Left colon (tissue), 2 donors: ENCODE results near the gene CEACAM3. TPM values are rescaled to one million over a fixed set of nuclear protein-coding genes. Genes with fewer than 3 reads are reported as not detected.
"Not testable (repeated sequence)": the region's sequence is repeated elsewhere in the genome, so short reads cannot be mapped to it uniquely, and the experiment has no call there.

Source experiments
- ATAC-seq: fragments of 200-7000 bp; cut with Tn5 transposase; one replicate; pipeline ENCODE4 v1.9.1; 2020; ENCODE audit warnings: mild to moderate bottlenecking, moderate library complexity
- DNase-seq, 2 donors: peaks; one replicate each; pipeline ENCODE4 v3.0.0-alpha.2; 2020
- intact Hi-C, 2 donors: fragments of 100-400 bp; cut with DNase I in 1 of 2; cut with micrococcal nuclease in 1 of 2; formaldehyde crosslinking; loops; one replicate each; pipeline versions ENCODE4 v1.11.2 to v1.14.0; 2022; cut with DNase I, micrococcal nuclease
- long read RNA-seq: library from polyadenylated mRNA; unstranded; transcript quantifications from one replicate; pipeline ENCODE4 v2.0.0, GENCODE V29; 2021
- total RNA-seq, 2 donors: library from RNA; stranded (reverse); fragmentation: NEBNext Ultra II Directional; extraction: Animal tissue kit (Norgen Biotek cat#: 25700); gene quantifications; one replicate each; pipeline ENCODE4 v1.2.1, GENCODE V29; 2021
- donor health status: DM: no; HTN: no; CAD: no.
- donor health status: DM: yes; HTN: yes; CAD: no.

The CEACAM3 gene
- total RNA-seq: 1 to 10 TPM; 1.2 to 4.8 TPM
- long read RNA-seq, partial matches to known transcripts: 0 of 3 reads
- long read RNA-seq, other reads (novel, unspliced or antisense): 2 of 3 reads

DNA sequence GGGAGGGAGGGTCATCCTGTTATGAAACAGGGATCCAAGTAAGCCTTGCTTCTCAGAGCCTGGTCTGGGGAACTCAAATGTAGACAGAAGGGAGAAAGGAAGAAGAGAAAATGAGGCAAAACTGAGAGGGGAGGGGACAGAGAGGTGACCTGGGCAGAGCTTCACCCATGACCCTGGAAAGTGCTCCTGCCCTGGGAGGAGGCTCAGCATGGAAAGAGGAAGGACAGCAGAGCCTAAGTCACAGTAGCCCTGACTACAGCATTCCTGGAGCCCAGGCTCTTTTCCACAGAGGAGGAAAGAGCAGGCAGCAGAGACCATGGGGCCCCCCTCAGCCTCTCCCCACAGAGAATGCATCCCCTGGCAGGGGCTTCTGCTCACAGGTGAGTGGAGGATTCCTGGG lies at the start of gene CEACAM3:
Gene CEACAM3, plus strand, starts transcription at position 226 of the 400 bp plus-strand sequence. Its CDS starts 91 bp downstream, at position 317.
- DNase-seq (no peak), ATAC-seq (peak; percentile 28)
- intact Hi-C loops: no loop called here

DNA sequence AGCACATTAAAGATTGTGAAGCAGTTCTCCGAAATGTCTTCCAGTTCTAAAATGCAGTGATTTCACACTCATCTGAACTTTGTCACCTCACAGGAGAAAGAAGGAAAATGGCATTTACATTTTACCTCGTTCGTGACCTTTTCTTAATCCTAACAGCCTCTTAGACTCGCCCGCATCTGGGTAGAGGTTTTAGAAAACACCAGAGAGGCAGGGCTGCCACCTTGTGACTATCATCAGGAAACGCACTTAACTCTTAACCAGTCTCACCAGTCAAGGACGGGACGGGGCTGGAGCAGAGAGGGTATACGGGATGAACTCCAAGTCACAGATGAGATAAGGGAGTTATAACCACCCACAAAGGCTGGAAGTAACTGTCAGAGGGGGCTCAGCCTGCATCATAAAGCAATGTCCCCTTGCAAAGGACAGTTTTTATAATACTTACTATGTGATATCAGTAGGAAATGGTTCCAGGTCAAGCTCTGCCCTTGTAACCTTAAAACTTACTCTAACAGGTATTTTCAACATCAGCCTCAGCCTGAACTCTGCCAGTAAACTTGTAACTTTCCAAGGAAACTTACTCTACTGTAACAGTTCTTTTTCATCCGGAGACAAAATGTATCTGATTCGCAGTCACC lies 49.7 kb upstream of the CEACAM3 start:
- intact Hi-C loops: no loop called here
- ATAC-seq (peak; percentile 65), DNase-seq (peak; percentile 72 to 77)

DNA sequence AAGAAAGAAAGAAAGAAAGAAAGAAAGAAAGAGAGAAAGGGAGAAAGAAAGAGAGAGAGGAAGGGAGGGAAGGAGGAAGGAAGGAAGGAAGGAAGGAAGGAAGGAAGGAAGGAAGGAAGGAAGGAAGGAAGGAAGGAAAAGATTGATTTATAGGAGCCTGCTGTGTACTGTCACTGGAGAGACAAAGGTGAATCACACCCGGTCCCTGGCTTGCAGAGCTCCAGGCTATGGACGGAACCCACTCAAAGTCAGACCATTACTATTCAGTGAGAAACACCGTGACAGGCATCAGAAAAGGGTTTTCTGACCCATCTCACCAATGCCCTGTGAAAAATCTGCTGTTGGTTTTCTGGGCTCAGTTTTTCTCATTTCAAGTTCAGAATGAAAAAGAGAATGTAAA lies 48.4 kb upstream of the CEACAM3 start:
- no peak for DNase-seq
- no peak for ATAC-seq
- intact Hi-C loops: no loop called here

DNA sequence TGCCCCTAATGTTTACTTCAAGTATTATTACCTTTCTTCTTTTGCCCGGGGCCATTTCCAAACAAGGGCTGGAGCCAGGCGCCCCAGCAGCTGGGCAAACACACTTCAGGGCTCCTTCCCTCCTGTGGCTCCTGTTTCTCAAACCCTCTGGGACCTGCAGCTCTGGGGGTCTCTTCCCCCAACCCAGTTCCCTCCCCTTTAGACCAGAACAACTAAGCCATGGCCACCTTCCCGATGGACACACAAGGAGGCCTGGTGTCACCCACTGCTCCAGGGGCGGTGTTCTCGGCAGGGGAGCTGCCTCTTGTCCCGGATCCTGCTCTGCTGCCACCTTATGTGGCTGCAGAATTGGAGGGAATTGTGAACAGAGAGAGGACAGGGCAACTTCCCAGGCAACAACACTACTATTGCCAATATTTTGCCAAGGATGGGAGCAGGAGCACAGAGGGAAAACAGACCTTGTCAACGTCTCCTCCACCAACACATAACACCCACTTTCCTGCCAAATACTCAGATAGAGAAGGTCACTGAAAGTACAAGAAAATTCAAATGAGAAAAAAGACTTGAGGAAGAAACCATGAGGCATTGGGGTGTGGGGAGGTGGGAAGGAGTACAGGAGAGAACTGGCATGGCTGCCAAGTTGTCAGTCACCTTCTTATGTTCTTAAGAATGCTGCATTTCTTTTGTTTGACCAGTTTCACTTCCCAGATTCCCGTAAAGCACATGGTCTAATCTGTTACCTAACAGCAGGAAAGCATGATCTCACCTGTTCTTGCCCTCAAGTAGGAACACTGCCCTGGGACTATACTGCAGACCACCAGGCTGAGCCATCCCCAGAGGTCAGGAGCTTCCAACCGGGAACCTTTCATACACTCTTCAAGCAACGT lies 45.9 kb upstream of the CEACAM3 start:
- intact Hi-C loops, DNase-seq, ATAC-seq: not testable (repeated sequence)

DNA sequence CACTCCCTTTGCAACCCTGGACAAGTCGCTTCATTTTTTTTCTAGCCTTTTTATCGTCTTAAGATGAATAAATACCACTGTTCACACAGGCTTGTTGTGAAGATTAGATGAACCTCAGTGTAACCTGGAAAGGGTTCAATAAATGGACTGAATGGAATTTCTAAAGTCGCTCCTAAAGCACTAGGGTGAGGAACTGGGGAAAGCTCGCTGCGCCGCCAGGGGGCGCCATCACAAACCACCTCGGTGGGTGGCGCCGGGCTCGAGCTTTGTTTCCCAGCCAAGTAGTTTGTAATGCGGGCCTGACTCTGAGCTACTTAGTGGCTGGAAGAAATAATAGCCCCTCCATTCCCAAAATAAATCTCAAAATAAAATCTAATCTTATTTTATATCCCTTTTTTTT lies 43.2 kb upstream of the CEACAM3 start:
- peak; percentile 59 for ATAC-seq
- intact Hi-C loops: no loop called here
- peak in 1 of 2 donors; percentile 86 for DNase-seq

DNA sequence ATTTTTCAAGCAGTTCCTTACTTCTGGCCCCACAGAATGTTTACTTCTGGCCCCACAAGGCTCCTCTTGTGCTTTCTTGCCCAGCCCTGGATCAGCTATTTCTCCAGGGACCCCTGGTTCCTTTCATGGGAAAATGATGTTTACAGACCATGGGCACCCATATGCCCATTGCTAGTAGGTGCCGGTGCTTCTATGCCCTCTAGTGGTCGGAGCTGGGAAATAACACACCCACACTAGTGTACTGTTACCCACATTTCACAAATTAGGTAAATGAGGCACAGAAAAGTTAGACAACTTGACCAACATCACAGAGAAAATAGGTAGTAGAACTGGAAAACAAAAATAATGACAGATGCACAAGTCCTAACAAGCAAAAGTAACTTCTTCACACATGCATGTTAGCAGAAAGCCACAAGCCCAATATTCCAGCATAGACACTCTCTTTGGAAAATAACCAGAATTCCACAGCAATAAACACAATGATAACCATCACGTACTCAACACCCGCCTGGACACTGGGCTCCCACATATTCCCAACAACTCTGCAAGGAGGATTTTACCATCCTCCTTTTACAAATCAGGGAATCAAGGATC lies 42.4 kb upstream of the CEACAM3 start:
- DNase-seq (peak; percentile 67 to 78), ATAC-seq (peak; percentile 58)
- intact Hi-C loops: no loop called here

DNA sequence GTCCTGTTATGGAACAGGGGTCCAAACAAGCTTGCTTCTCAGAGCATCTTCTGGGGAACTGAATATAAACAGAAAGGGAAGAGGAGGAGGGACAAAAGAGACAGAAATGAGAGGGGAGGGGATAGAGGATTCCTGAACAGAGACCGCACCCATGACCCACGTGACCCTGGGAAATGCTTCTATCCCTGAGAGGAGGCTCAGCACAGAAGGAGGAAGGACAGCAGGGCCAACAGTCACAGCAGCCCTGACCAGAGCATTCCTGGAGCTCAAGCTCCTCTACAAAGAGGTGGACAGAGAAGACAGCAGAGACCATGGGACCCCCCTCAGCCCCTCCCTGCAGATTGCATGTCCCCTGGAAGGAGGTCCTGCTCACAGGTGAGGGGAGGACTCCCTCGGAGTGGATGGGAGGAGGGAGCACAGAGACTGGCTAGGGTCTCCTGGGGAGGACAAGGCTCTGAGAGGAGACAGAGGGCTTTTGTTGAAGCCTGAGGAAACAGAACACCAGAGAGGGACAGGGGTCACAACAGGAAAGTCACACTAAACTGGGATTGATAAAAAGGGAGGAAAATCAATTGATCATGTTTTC lies 41.0 kb upstream of the CEACAM3 start, which contains the start of gene CEACAM6:
Gene CEACAM6, plus strand, starts transcription at position 203 of the 586 bp plus-strand sequence. Its CDS starts 109 bp downstream, at position 312.
- ATAC-seq (peak; percentile 73), DNase-seq (peak; percentile 74 to 77)
- intact Hi-C loops: no loop called here

DNA sequence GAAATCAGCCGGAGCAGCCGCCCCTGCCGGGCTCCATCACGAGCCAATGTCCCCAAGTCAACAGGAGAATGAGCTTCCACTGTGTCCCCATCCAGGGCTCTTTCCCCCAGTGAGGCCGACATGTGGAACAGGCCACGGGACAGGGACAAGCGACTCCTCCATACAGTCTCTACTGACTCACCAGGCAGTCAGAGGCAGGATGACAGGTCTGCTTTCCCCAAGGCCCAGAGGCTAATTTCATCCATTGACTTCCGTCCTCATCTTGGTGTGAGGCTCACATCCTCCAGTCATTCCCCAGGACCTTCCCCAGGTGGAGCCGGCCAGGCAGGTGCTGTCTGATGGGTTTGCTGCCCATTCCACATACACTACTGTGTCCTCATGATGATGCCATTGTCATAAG lies 37.5 kb upstream of the CEACAM3 start:
- ATAC-seq: no peak

DNA sequence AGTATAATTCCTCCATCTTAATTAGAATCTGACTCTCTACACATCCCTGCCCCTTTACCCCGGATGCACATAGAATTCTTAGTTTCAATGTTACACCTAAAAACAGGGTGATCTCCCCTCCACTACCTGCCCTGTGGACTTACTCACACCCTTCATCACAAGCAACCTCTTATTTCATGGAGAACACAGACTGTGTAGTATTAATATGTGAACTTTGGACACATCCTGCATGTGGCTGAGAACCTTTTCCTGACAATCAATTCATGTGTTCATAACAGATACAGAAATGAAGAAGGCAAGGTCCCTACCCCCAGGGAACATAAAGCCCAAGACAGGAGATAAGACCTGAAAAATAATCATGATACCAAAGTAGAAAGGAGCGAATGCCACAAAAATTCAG lies 29.3 kb upstream of the CEACAM3 start:
- DNase-seq: no peak
- intact Hi-C loops: no loop called here
- ATAC-seq: peak; percentile 69

More for the DNA sequence above, 37.5 kb upstream of the CEACAM3 start:
- intact Hi-C loops: no loop called here
- no peak for DNase-seq

DNA sequence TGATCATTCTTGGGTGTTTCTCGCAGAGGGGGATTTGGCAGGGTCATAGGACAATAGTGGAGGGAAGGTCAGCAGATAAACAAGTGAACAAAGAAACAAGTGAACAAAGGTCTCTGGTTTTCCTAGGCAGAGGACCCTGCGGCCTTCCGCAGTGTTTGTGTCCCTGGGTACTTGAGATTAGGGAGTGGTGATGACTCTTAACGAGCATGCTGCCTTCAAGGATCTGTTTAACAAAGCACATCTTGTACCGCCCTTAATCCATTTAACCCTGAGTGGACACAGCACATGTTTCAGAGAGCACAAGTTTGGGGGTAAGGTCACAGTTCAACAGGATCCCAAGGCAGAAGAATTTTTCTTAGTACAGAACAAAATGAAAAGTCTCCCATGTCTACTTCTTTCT lies 28.3 kb upstream of the CEACAM3 start:
- intact Hi-C loops, ATAC-seq, DNase-seq: not testable (repeated sequence)

DNA sequence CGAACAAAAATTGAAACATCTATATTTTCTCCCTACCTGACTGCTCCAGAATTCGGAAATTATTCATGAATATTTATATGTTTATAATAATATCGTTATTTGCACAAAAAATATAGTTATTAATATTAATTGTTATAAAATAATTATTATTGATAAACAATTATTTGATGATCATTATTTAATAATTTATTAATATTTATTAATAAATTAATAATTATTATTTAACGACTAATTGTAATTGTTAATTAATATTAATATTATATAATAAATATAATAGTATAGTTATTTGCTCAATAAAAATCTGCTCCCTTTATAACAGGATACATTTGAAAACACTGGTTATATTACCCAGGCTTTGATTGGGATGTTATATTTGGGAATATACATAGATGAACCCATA lies 26.8 kb upstream of the CEACAM3 start:
- no peak for DNase-seq
- intact Hi-C loops: no loop called here
- no peak for ATAC-seq

DNA sequence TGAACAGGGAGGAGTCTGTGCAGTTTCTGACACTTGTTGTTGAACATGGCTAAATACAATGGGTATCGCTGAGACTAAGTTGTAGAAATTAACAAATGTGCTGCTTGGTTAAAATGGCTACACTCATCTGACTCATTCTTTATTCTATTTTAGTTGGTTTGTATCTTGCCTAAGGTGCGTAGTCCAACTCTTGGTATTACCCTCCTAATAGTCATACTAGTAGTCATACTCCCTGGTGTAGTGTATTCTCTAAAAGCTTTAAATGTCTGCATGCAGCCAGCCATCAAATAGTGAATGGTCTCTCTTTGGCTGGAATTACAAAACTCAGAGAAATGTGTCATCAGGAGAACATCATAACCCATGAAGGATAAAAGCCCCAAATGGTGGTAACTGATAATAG lies 25.0 kb upstream of the CEACAM3 start:
- intact Hi-C loops: no loop called here
- ATAC-seq (no peak), DNase-seq (no peak)

DNA sequence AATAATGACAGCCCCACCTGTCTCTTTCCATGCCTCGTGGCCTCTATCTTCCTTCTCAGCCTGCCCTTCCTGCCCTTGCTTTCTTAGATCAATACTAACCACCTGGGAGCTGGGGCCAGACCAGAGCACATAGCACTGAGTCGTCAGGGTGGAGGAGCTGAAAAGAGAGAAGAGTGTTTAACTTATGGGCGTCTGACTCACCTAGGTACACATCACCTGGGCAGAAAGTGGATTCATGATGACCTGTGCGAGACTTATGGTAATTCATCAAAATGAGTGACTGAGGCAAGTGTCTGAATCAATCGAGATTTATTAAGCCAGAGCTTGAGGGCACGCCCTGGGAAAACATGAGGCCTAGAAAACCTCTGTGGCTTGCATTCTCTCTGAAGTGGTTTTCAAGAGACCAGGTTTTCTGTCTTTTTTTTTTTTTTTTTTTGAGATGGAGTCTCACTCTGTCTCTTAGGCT lies 21.8 kb upstream of the CEACAM3 start:
- ATAC-seq (peak; percentile 85), DNase-seq (peak; percentile 67 to 92)
- intact Hi-C loops: no loop called here

DNA sequence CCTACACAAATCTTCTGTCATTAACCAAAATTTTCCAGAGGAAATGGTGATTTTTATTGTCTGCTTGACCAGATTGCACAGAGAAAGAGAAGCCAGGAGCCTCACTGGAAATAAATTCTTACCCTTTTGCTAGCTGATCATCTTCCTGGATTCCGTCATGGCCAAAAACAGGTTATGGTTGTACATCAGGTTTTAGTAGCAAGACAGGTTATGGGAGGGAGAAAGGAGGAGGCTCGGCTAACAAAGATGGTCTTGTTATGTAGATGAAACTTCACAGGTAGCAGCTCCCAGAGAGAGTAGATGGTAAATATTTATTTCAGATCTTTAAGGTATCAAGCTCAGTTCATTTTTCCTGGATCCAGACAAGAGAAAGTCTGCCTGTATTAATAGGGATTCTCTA lies 19.7 kb upstream of the CEACAM3 start:
- intact Hi-C loops: no loop called here
- ATAC-seq (no peak), DNase-seq (no peak)

DNA sequence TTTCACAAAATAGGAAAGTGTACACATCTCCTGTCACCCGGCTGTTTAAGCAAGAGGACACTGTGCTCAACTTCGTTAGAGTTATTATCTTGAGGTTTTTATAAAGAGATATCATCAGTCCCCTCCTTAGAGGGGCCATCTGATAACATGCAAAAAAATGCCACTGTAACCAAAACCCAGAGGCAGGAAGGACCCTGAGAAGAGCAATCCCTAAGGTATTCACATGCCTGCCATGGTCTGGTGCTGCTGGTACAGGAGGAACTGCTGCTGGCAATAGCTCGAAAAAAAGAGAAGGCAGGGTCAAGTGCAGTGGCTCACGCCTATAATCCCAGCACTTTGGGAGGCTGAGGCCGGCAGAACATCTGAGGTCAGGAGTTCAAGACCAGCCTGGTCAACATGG lies 12.8 kb upstream of the CEACAM3 start:
- ATAC-seq (no peak), DNase-seq (no peak)
- intact Hi-C loops: no loop called here

DNA sequence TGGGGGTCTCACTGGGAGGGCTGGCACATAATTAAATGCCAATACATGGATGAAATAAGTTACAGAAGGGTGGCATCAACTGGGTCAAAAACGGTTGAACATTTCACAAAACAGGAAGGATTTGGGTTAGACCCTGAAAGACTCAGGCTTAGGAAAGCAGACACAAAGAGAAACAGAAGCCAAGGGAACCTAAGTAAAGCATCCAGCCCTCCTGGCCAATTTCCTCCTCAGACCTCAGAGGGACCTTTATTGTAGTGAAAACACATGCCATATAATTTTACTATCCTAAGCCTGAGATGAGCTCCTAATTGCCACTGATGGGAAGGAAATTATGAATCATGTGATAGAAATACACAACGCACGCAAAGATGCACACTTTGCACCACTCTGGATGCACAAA lies 12.1 kb upstream of the CEACAM3 start:
- intact Hi-C loops: no loop called here
- no peak for DNase-seq
- peak; percentile 76 for ATAC-seq

DNA sequence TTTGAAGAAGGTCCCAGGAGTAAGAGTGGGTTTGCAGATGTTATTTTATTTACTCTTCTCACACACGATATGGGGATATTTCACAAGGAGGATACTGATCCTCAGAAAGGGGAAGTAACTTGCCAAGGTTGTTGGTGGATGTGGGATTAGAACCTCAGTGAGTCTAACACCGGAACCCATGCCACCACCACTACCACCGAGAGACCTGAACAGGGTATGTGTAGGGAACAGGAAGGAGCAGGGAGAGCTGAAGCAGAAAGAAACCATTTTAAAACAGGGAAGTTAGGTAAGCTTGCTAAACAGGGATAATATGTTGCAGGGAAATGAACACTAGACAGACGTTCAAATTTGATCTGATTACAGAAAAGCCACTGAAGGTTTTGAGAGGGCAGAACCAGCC lies 11.6 kb upstream of the CEACAM3 start:
- DNase-seq (no peak), ATAC-seq (peak; percentile 27)
- intact Hi-C loops: no loop called here

DNA sequence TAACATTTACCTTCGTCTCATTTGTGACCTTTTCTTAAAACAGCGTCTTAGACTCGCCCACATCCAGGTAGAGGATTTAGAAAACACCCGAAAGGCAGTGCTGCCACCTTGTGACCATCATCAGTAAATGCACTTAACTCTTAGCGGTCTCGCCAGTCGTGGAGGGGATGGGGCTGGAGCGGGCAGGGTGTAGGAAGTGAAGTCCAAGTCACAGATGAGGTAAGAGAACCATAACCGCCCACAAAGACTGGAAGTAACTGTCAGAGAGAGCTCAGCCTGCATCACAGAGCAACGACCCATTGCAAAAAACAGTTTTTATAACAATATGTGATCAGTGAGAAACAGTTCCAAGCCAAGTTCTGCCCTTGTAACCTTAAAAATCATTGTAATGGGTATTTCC lies 10.7 kb upstream of the CEACAM3 start:
- peak; percentile 69 for ATAC-seq
- intact Hi-C loops: no loop called here
- peak; percentile 69 to 71 for DNase-seq

DNA sequence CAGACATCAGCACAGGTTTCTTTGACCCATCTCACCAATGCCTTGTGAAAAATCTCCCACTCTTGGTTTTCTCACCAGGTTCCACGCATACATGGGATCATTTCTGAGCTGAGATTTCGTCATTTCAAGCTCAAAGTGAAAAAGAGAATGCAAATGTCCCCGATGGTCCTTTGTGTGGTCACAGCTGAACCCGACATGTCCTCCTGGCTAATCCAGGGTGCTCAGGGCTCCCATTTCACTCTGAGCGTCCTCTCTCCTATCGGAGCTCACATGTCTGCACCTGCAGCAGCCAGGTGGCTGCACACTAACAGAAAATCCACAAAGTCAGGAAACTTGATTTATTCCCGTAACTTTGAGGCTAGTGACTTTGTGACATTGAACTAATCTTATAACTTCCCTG lies 9.3 kb upstream of the CEACAM3 start:
- DNase-seq (no peak), ATAC-seq (no peak)
- intact Hi-C loops: no loop called here
